H9 (cell line): ENCODE results near the gene SPATS1. TPM values are rescaled to one million over a fixed set of nuclear protein-coding genes. Genes with fewer than 3 reads are reported as not detected.
A peak's percentile ranks its signal among the peaks of the same experiment; 100 is the strongest.

ENCODE experiments used
- DNase-seq: peaks from one replicate; pipeline ENCODE4 v3.0.0-alpha.2; 2017
- H2AFZ ChIP-seq: one replicate; pipeline ENCODE4 v1.6.1; 2013; ENCODE audit warnings: mild to moderate bottlenecking, low read length, control low read depth, moderate library complexity
- H2AK5ac ChIP-seq: 2 replicates; pipeline ENCODE4 v1.6.1; 2013; ENCODE audit warnings: low read length, control low read depth, mixed read lengths; ENCODE audit not compliant: insufficient read length
- H2BK120ac ChIP-seq: one replicate; pipeline ENCODE4 v1.6.1; 2013; ENCODE audit warnings: low read depth, mild to moderate bottlenecking, low read length, control low read depth, inconsistent platforms; ENCODE audit not compliant: poor library complexity, severe bottlenecking
- H2BK12ac ChIP-seq: 2 replicates; pipeline ENCODE4 v1.6.1; 2013; ENCODE audit warnings: low read length, control low read depth, mixed read lengths, low read depth; ENCODE audit not compliant: insufficient read length
- H2BK15ac ChIP-seq: 2 replicates; pipeline ENCODE4 v1.6.1; 2013; ENCODE audit warnings: low read depth, low read length, control low read depth
- H2BK20ac ChIP-seq: one replicate; pipeline ENCODE4 v1.6.1; 2013; ENCODE audit warnings: low read depth, mild to moderate bottlenecking, low read length, control low read depth, inconsistent platforms; ENCODE audit not compliant: poor library complexity, severe bottlenecking
- H2BK5ac ChIP-seq: 2 replicates; pipeline ENCODE4 v1.6.1; 2013; ENCODE audit warnings: low read length, control low read depth, mixed read lengths; ENCODE audit not compliant: insufficient read length
- H3K14ac ChIP-seq: 2 replicates; pipeline ENCODE4 v1.6.1; 2013; ENCODE audit warnings: low read length, control low read depth; ENCODE audit not compliant: insufficient read depth
- H3K18ac ChIP-seq: 2 replicates; pipeline ENCODE4 v1.6.1; 2013; ENCODE audit warnings: low read depth, mild to moderate bottlenecking, mixed read lengths, low read length, control low read depth; ENCODE audit not compliant: insufficient read length
- H3K23ac ChIP-seq: 2 replicates; pipeline ENCODE4 v1.6.1; 2013; ENCODE audit warnings: low read length, control low read depth, mixed read lengths, low read depth; ENCODE audit not compliant: insufficient read length
- H3K23me2 ChIP-seq: 2 replicates; pipeline ENCODE4 v1.6.1; 2013; ENCODE audit warnings: low read depth, mild to moderate bottlenecking, mixed read lengths, low read length, control low read depth; ENCODE audit not compliant: insufficient read length, poor library complexity, severe bottlenecking
- H3K27ac ChIP-seq: 2 replicates; pipeline ENCODE4 v1.5.1; 2013; ENCODE audit warnings: low read length, control low read depth, mixed read lengths, low read depth; ENCODE audit not compliant: insufficient read length
- H3K27me3 ChIP-seq: 2 replicates; pipeline ENCODE4 v1.6.1; 2013; ENCODE audit warnings: low read length, control low read depth, inconsistent platforms; ENCODE audit not compliant: insufficient read depth
- H3K4ac ChIP-seq: 2 replicates; pipeline ENCODE4 v1.6.1; 2013; ENCODE audit warnings: low read depth, mild to moderate bottlenecking, control low read depth, inconsistent platforms, low read length, moderate library complexity
- H3K4me1 ChIP-seq: 2 replicates; pipeline ENCODE4 v1.6.1; 2013; ENCODE audit warnings: low read length, control low read depth, inconsistent platforms; ENCODE audit not compliant: insufficient read depth
- H3K4me2 ChIP-seq: 2 replicates; pipeline ENCODE4 v1.6.1; 2013; ENCODE audit warnings: low read length, control low read depth, mixed read lengths; ENCODE audit not compliant: insufficient read length, insufficient read depth
- H3K56ac ChIP-seq: 2 replicates; pipeline ENCODE4 v1.6.1; 2013; ENCODE audit warnings: low read depth, mild to moderate bottlenecking, mixed read lengths, low read length, control low read depth; ENCODE audit not compliant: insufficient read length
- H3K79me1 ChIP-seq: 2 replicates; pipeline ENCODE4 v1.6.1; 2013; ENCODE audit warnings: low read depth, mild to moderate bottlenecking, moderate library complexity, low read length, control low read depth, inconsistent platforms; ENCODE audit not compliant: insufficient read depth, poor library complexity, severe bottlenecking
- H3K79me2 ChIP-seq: 2 replicates; pipeline ENCODE4 v1.6.1; 2013; ENCODE audit warnings: low read length, control low read depth, inconsistent platforms; ENCODE audit not compliant: insufficient read depth
- H3K9ac ChIP-seq: 2 replicates; pipeline ENCODE4 v1.6.1; 2013; ENCODE audit warnings: low read length, control low read depth, mixed read lengths; ENCODE audit not compliant: insufficient read length; ENCODE audit errors: extremely low read depth
- H3K9me3 ChIP-seq: one replicate; pipeline ENCODE4 v1.6.1; 2013; ENCODE audit warnings: low read depth, low read length, inconsistent platforms; ENCODE audit not compliant: control insufficient read depth
- H3T11ph ChIP-seq: one replicate; pipeline ENCODE4 v1.6.1; 2013; ENCODE audit warnings: mild to moderate bottlenecking, low read length, control low read depth, inconsistent platforms
- H4K20me1 ChIP-seq: one replicate; pipeline ENCODE4 v1.6.1; 2013; ENCODE audit not compliant: control insufficient read depth, insufficient read length, insufficient read depth
- H4K5ac ChIP-seq: 2 replicates; pipeline ENCODE4 v1.6.1; 2013; ENCODE audit warnings: low read depth, mild to moderate bottlenecking, mixed read lengths, low read length, control low read depth; ENCODE audit not compliant: insufficient read length
- H4K8ac ChIP-seq: replicated peaks from 2 replicates; pipeline ENCODE4 v1.6.1; 2013; ENCODE audit warnings: low read length, control low read depth, mixed read lengths, low read depth; ENCODE audit not compliant: insufficient read length
- H4K91ac ChIP-seq: 2 replicates; pipeline ENCODE4 v1.6.1; 2013; ENCODE audit warnings: low read depth, mild to moderate bottlenecking, moderate library complexity, mixed read lengths, low read length, control low read depth; ENCODE audit not compliant: insufficient read length
- H3K27ac Mint-ChIP-seq, 3 experiments: 2 replicates in 2 of 3; 3 replicates in 1 of 3; pipeline ENCODE4 v1.8.0; 2020 to 2021; ENCODE audit warnings: mixed read lengths in 3 of 3, mild to moderate bottlenecking in 1 of 3, moderate library complexity in 1 of 3
- H3K27me3 Mint-ChIP-seq: 2 replicates; pipeline ENCODE4 v1.8.0; 2021; ENCODE audit warnings: low read depth, mild to moderate bottlenecking, moderate library complexity, mixed read lengths
- H3K36me3 Mint-ChIP-seq, 3 experiments: 2 replicates in 2 of 3; 3 replicates in 1 of 3; pipeline ENCODE4 v1.8.0; 2020 to 2021; ENCODE audit warnings: low read depth in 3 of 3, mixed read lengths in 3 of 3; ENCODE audit not compliant: insufficient read depth in 1 of 3
- H3K4me1 Mint-ChIP-seq, 2 experiments: 2 replicates each; pipeline ENCODE4 v1.8.0; 2020; ENCODE audit warnings: mixed read lengths in 2 of 2
- H3K4me3 Mint-ChIP-seq, 2 experiments: 2 replicates in 1 of 2; 3 replicates in 1 of 2; pipeline ENCODE4 v1.8.0; 2020 to 2021; ENCODE audit warnings: mild to moderate bottlenecking in 2 of 2, mixed read lengths in 2 of 2, moderate library complexity in 1 of 2
- H3K9me3 Mint-ChIP-seq, 2 experiments: 2 replicates in 1 of 2; 3 replicates in 1 of 2; pipeline ENCODE4 v1.8.0; 2020; ENCODE audit warnings: mild to moderate bottlenecking in 2 of 2, mixed read lengths in 2 of 2, moderate library complexity in 1 of 2
- CTCF ChIP-seq: fragments of 200-600 bp; sonication (generic); conservative IDR thresholded peaks from 3 replicates; pipeline ENCODE4 v1.8.0; 2021; ENCODE audit warnings: antibody characterized with exemption, mild to moderate bottlenecking
- WGBS: extraction: QIAGEN DNeasy Blood & Tissue Kit; methylation state at CpG from one replicate; pipeline ENCODE4 v1.1.7; 2013; ENCODE audit warnings: missing lambda C conversion rate, low lambda C conversion rate, mixed read lengths; ENCODE audit not compliant: insufficient read length; ENCODE audit errors: extremely low coverage; 5-methylcytosine and 5-hydroxymethylcytosine counted together
- total RNA-seq: library from RNA; stranded (reverse); gene quantifications from 2 replicates; pipeline ENCODE4 v1.2.1, GENCODE V29; 2021

Gene SPATS1
- total RNA-seq, 1 experiment from 2014 or later: not detected

- no peaks in the 10 kb centered on the region for H4K20me1 ChIP-seq
- no peak overlapping the region; a peak in 1 of 5 replicates for H3K4me3 Mint-ChIP-seq
- no peak overlapping the region for H2AFZ ChIP-seq
- H3K4me2 ChIP-seq: no peak overlapping the region
- H3K4ac ChIP-seq: no peak overlapping the region
- no peak overlapping the region for H4K91ac ChIP-seq
- 0 out of 7 replicates have a peak overlapping the region, but pooled peaks of 1 of the 3 experiments have one; percentile 52 for H3K27ac Mint-ChIP-seq
- no peaks in the 10 kb centered on the region for H3K79me1 ChIP-seq
- H3K56ac ChIP-seq: no peak overlapping the region
- H3K27me3 Mint-ChIP-seq: peaks cover 3% of the 10 kb centered on the region
- WGBS: no CpG with 5 or more reads among the region's 11 CpGs
- H2AK5ac ChIP-seq: no peak overlapping the region
- no peak overlapping the region for H2BK120ac ChIP-seq
- H3K14ac ChIP-seq: no peak overlapping the region
- no peak overlapping the region for H4K8ac ChIP-seq
- no peak overlapping the region for H3K9ac ChIP-seq
- no peak overlapping the region for H3K18ac ChIP-seq
- no peaks in the 10 kb centered on the region for H3K27me3 ChIP-seq
- H3K23ac ChIP-seq: no peak overlapping the region
- DNase-seq: peak; percentile 74
- peaks cover 33 to 35% of the 10 kb centered on the region in 2 experiments for H3K4me1 Mint-ChIP-seq
- H2BK20ac ChIP-seq: no peak overlapping the region
- no peak overlapping the region for H2BK5ac ChIP-seq
- no peaks in the 10 kb centered on the region; a peak in 1 of 5 replicates for H3K9me3 Mint-ChIP-seq
- no peak overlapping the region for H4K5ac ChIP-seq
- H2BK15ac ChIP-seq: no peak overlapping the region
- TF ChIP-seq CTCF: peak; percentile 88
- no peak overlapping the region for H3K27ac ChIP-seq
- no peaks in the 10 kb centered on the region for H3K23me2 ChIP-seq
- H3K79me2 ChIP-seq: no peaks in the 10 kb centered on the region
- peaks cover 2% of the 10 kb centered on the region; the same call in 1 of the 2 replicates for H3K4me1 ChIP-seq
- H3K36me3 Mint-ChIP-seq: no peaks in the 10 kb centered on the region
- no peak overlapping the region for H2BK12ac ChIP-seq
- no peaks in the 10 kb centered on the region for H3K9me3 ChIP-seq
- no peak overlapping the region for H3T11ph ChIP-seq
Measured at GRCh38 chr6:44338228-44339122, 4.0 kb upstream of the SPATS1 start.
